ENCODE results near the gene PALB2.
A peak's percentile ranks its signal among the peaks of the same experiment; 100 is the strongest.

Gene PALB2

GRCh38 chr16:23597003-23597756 lies 43.9 kb downstream of the PALB2 start:
- Histone ChIP-seq H3K4me3 (ENCODE audit: low read depth, low read length) (no peak overlapping the region), H3K9me3 (ENCODE audit: control insufficient read depth, low read length) (no peaks in the 10 kb centered on the region), H3K4me1 (peaks cover 9% of the 10 kb centered on the region), H3K9ac (no peak overlapping the region), H2AFZ (peak overlapping the region; percentile 63), H3K27me3 (ENCODE audit: control insufficient read depth, insufficient read depth, low read length) (no peaks in the 10 kb centered on the region), H3K27ac (no peak overlapping the region), H3K79me2 (peaks cover 32% of the 10 kb centered on the region), H3K4me2 (ENCODE audit: low read length) (no peak overlapping the region), H3K36me3 (ENCODE audit: control insufficient read depth, insufficient read depth, low read length) (no peaks in the 10 kb centered on the region)
- no peak for TF ChIP-seq CTCF (IDR thresholded peaks at IDR 0.05)

- H3K9me3 ChIP-seq (ENCODE audit: control insufficient read depth, low read length) = no peaks in the 10 kb centered on the region
- H3K4me2 ChIP-seq (ENCODE audit: low read length) = peak within 1 kb of the TSS; percentile 50
- peak within 1 kb of the TSS; percentile 91 for H3K9ac ChIP-seq
- H3K27me3 ChIP-seq (ENCODE audit: control insufficient read depth, insufficient read depth, low read length) = no peaks in the 10 kb centered on the region
- peaks cover 43% of the 10 kb centered on the region for H3K79me2 ChIP-seq
- peak within 1 kb of the TSS; percentile 79 for H3K27ac ChIP-seq
- peaks cover 9% of the 10 kb centered on the region for H3K4me1 ChIP-seq
- peak; percentile 99 for TF ChIP-seq CTCF (IDR thresholded peaks at IDR 0.05)
- H3K36me3 ChIP-seq (ENCODE audit: control insufficient read depth, insufficient read depth, low read length) = no peaks in the 10 kb centered on the region
- peak within 1 kb of the TSS; percentile 86 for H3K4me3 ChIP-seq (ENCODE audit: low read depth, low read length)
- H2AFZ ChIP-seq = peak within 1 kb of the TSS; percentile 63
These were observed 45.0 kb downstream of the PALB2 start, which contains the start of gene NDUFAB1 for GRCh38 chr16:23595951-23596720. Gene NDUFAB1 (minus strand): TSS chr16:23596316. CDS start chr16:23596290, 26 bp downstream.

GRCh38 chr16:23595246-23595950 lies 45.7 kb downstream of the PALB2 start:
- Histone ChIP-seq H3K9ac (peak overlapping the region; percentile 91), H3K4me1 (peaks cover 9% of the 10 kb centered on the region), H3K4me2 (ENCODE audit: low read length) (peak overlapping the region; percentile 50), H3K4me3 (ENCODE audit: low read depth, low read length) (peak overlapping the region; percentile 86), H3K36me3 (ENCODE audit: control insufficient read depth, insufficient read depth, low read length) (no peaks in the 10 kb centered on the region), H3K79me2 (peaks cover 50% of the 10 kb centered on the region), H3K27ac (peak overlapping the region; percentile 79), H3K27me3 (ENCODE audit: control insufficient read depth, insufficient read depth, low read length) (no peaks in the 10 kb centered on the region), H2AFZ (peak overlapping the region; percentile 63), H3K9me3 (ENCODE audit: control insufficient read depth, low read length) (no peaks in the 10 kb centered on the region)
- no peak for TF ChIP-seq CTCF (IDR thresholded peaks at IDR 0.05)

- no peaks in the 10 kb centered on the region for H3K36me3 ChIP-seq (ENCODE audit: control insufficient read depth, insufficient read depth, low read length)
- no peak overlapping the region for H3K9ac ChIP-seq
- no peaks in the 10 kb centered on the region for H3K27me3 ChIP-seq (ENCODE audit: control insufficient read depth, insufficient read depth, low read length)
- H3K4me1 ChIP-seq = peaks cover 9% of the 10 kb centered on the region
- no peak for TF ChIP-seq CTCF (IDR thresholded peaks at IDR 0.05)
- no peak overlapping the region for H2AFZ ChIP-seq
- peaks cover 59% of the 10 kb centered on the region for H3K79me2 ChIP-seq
- H3K4me2 ChIP-seq (ENCODE audit: low read length) = no peak overlapping the region
- no peaks in the 10 kb centered on the region for H3K9me3 ChIP-seq (ENCODE audit: control insufficient read depth, low read length)
- H3K4me3 ChIP-seq (ENCODE audit: low read depth, low read length) = no peak overlapping the region
- no peak overlapping the region for H3K27ac ChIP-seq
These were observed 46.9 kb downstream of the PALB2 start for GRCh38 chr16:23594186-23594585.

All from parathyroid adenoma (tissue), 2 donors.